Measurements from ENCODE around the gene CHKB. TPM values are rescaled to one million over a fixed set of nuclear protein-coding genes. Genes with fewer than 3 reads are reported as not detected.

CHKB gene
- total RNA-seq, 4 donors from 2014 or later: 44.7 to 80.3 (median 51.3) TPM

- no peak for TF ChIP-seq CTCF (IDR thresholded peaks at IDR 0.05; ENCODE audit: low read depth)
Measured at GRCh38 chr22:50605002-50605612, 22.5 kb upstream of the CHKB start.

GRCh38 chr22:50604256-50605001 is 21.8 kb upstream of the CHKB start:
- TF ChIP-seq CTCF (IDR thresholded peaks at IDR 0.05; ENCODE audit: low read depth): no peak

- no peak for TF ChIP-seq CTCF (IDR thresholded peaks at IDR 0.05; ENCODE audit: low read depth)
Measured at GRCh38 chr22:50603511-50604255, 21.0 kb upstream of the CHKB start.

GRCh38 chr22:50602338-50602700 is 19.7 kb upstream of the CHKB start:
- TF ChIP-seq CTCF (IDR thresholded peaks at IDR 0.05; ENCODE audit: low read depth): no peak

GRCh38 chr22:50601669-50602337 is 19.2 kb upstream of the CHKB start:
- no peak for TF ChIP-seq CTCF (IDR thresholded peaks at IDR 0.05; ENCODE audit: low read depth)

GRCh38 chr22:50600967-50601668 is 18.5 kb upstream of the CHKB start:
- TF ChIP-seq CTCF (IDR thresholded peaks at IDR 0.05; ENCODE audit: low read depth): no peak
